GM12878 (cell line): ENCODE data around the gene IL33. TPM values are rescaled to one million over a fixed set of nuclear protein-coding genes. Genes with fewer than 3 reads are reported as not detected.

ENCODE experiments used
- ATAC-seq: fragments of 200-7000 bp; cut with Tn5 transposase; 3 replicates; pipeline ENCODE4 v1.9.1; 2020; ENCODE audit warnings: mild to moderate bottlenecking, moderate library complexity
- BruUV-seq: library from RNA; stranded (reverse); fragments of 400-500 nt; replicated peaks from 2 replicates; lab custom pipeline; 2021; lab: Mats Ljungman, UMichigan
- CTCF ChIA-PET: fragments of 300-600 bp; sonication (Branson Sonifier 250); formaldehyde crosslinking; extraction: SDS; loops from one replicate; lab custom pipeline; 2021; ENCODE audit warnings: inconsistent platforms; lab: Yijun Ruan, JAX
- POLR2A ChIA-PET: fragments of 350-600 bp; formaldehyde crosslinking; extraction: SDS; loops from one replicate; lab custom pipeline; 2021; ENCODE audit warnings: inconsistent platforms; lab: Charles Lee
- RAD21 ChIA-PET: fragments of 300-600 bp; sonication (Branson Sonifier 250); formaldehyde crosslinking; loops from one replicate; lab custom pipeline; 2023; ENCODE audit warnings: antibody characterized with exemption; ENCODE audit not compliant: unreplicated experiment; lab: Charles Lee
- SMC1A ChIA-PET: fragments of 300-600 bp; sonication (Branson Sonifier 250); formaldehyde crosslinking; loops from one replicate; lab custom pipeline; 2023; ENCODE audit not compliant: unreplicated experiment, uncharacterized antibody; lab: Charles Lee
- DNase-seq: peaks from one replicate; pipeline ENCODE4 v3.0.0-alpha.2; 2011; ENCODE audit warnings: low read depth, low spot score
- FAIRE-seq: peaks from 3 replicates; lab custom pipeline; 2011; peaks lifted over from hg19 to GRCh38; lab: Jason Lieb, UNC
- H2AFZ ChIP-seq: 2 replicates; pipeline ENCODE4 v1.6.0; 2011; ENCODE audit warnings: low read depth, low read length, control low read depth; ENCODE audit not compliant: control insufficient read depth
- H3K27ac ChIP-seq: 2 replicates; pipeline ENCODE4 v1.5.1; 2011; ENCODE audit warnings: control low read depth; ENCODE audit not compliant: control insufficient read depth, insufficient read depth
- H3K27me3 ChIP-seq, 2 experiments: replicated peaks in 1 of 2; 2 replicates each; pipeline versions ENCODE4 v1.6.0 to v1.6.1; 2011; ENCODE audit warnings: low read length in 1 of 2; ENCODE audit not compliant: control insufficient read depth in 2 of 2, insufficient read depth in 2 of 2
- H3K36me3 ChIP-seq, 2 experiments: 2 replicates each; pipeline ENCODE4 v1.5.1; 2011; ENCODE audit warnings: low read length in 1 of 2; ENCODE audit not compliant: control insufficient read depth in 2 of 2, insufficient read depth in 2 of 2
- H3K4me1 ChIP-seq: 2 replicates; pipeline ENCODE4 v1.6.1; 2011; ENCODE audit warnings: mild to moderate bottlenecking, low read length, moderate library complexity, mixed read lengths; ENCODE audit not compliant: control insufficient read depth, insufficient read depth
- H3K4me2 ChIP-seq: 2 replicates; pipeline ENCODE4 v1.6.0; 2011; ENCODE audit warnings: control low read depth; ENCODE audit not compliant: control insufficient read depth, insufficient read depth
- H3K4me3 ChIP-seq: fragments of 200-600 bp; sonication (generic); 2 replicates; pipeline ENCODE4 v1.5.1; 2016
- H3K79me2 ChIP-seq: 2 replicates; pipeline ENCODE4 v1.6.0; 2011; ENCODE audit warnings: low read length; ENCODE audit not compliant: control insufficient read depth, insufficient read depth
- H3K9ac ChIP-seq: 2 replicates; pipeline ENCODE4 v1.8.0; 2011; ENCODE audit warnings: low read length, control low read depth, mixed read lengths; ENCODE audit not compliant: control insufficient read depth, insufficient read depth
- H3K9me3 ChIP-seq: replicated peaks from 3 replicates; pipeline ENCODE4 v1.5.1; 2011; ENCODE audit warnings: mild to moderate bottlenecking, low read length; ENCODE audit not compliant: control insufficient read depth, insufficient read depth
- H4K20me1 ChIP-seq: 2 replicates; pipeline ENCODE4 v1.6.0; 2011; ENCODE audit not compliant: control insufficient read depth, insufficient read depth
- BHLHE40 ChIP-seq, 2 experiments: fragments of 450-650 bp in 1 of 2; IDR thresholded peaks; 2 replicates each; pipeline ENCODE4 v1.6.1; 2011 to 2017; ENCODE audit warnings: low read depth in 2 of 2, borderline replicate concordance in 1 of 2, improper control_type of control experiment in 1 of 2, low read length in 1 of 2, mild to moderate bottlenecking in 1 of 2
- DPF2 ChIP-seq: fragments of 450-650 bp; IDR thresholded peaks from 2 replicates; pipeline ENCODE4 v1.6.1; 2017; ENCODE audit warnings: mild to moderate bottlenecking
- E2F4 ChIP-seq: IDR thresholded peaks from 2 replicates; pipeline ENCODE4 v1.6.1; 2012; ENCODE audit warnings: low read depth, low read length, improper control_type of control experiment
- ELK1 ChIP-seq: IDR thresholded peaks from 2 replicates; pipeline ENCODE4 v1.6.1; 2012; ENCODE audit warnings: low read depth, low read length, improper control_type of control experiment
- EZH2 ChIP-seq: IDR thresholded peaks from 2 replicates; pipeline ENCODE4 v1.6.1; 2012; ENCODE audit warnings: low read depth, mild to moderate bottlenecking, control low read depth, inconsistent platforms, low read length, borderline replicate concordance; ENCODE audit not compliant: control insufficient read depth
- IKZF2 ChIP-seq, 2 experiments: fragments of 450-650 bp; IDR thresholded peaks; 2 replicates each; pipeline ENCODE4 v1.6.1; 2017; ENCODE audit warnings: mild to moderate bottlenecking in 2 of 2, moderate library complexity in 2 of 2
- MTA2 ChIP-seq: fragments of 450-650 bp; IDR thresholded peaks from 2 replicates; pipeline ENCODE4 v1.6.1; 2016; ENCODE audit warnings: low read depth, mild to moderate bottlenecking, moderate library complexity
- NFIC ChIP-seq: IDR thresholded peaks from 2 replicates; pipeline ENCODE4 v1.6.1; 2012; ENCODE audit warnings: low read depth, mild to moderate bottlenecking, inconsistent platforms, low read length, moderate library complexity
- NKRF ChIP-seq: fragments of 450-650 bp; conservative IDR thresholded peaks from 2 replicates; pipeline ENCODE4 v1.6.1; 2017; ENCODE audit warnings: mild to moderate bottlenecking, moderate library complexity
- PAX8 ChIP-seq: fragments of 450-650 bp; IDR thresholded peaks from 2 replicates; pipeline ENCODE4 v1.6.1; 2017; ENCODE audit warnings: mild to moderate bottlenecking, moderate library complexity
- SUPT20H ChIP-seq: IDR thresholded peaks from 2 replicates; pipeline ENCODE4 v1.6.1; 2011; ENCODE audit warnings: low read depth, mild to moderate bottlenecking, low read length, moderate library complexity, borderline replicate concordance; ENCODE audit not compliant: control insufficient read depth
- TCF12 ChIP-seq: IDR thresholded peaks from 2 replicates; pipeline ENCODE4 v1.6.1; 2011; ENCODE audit warnings: low read depth, mild to moderate bottlenecking, low read length
- YBX1 ChIP-seq: fragments of 450-650 bp; IDR thresholded peaks from 2 replicates; pipeline ENCODE4 v1.6.1; 2016; ENCODE audit warnings: antibody characterized with exemption
- WGBS: methylation state at CpG from one replicate; pipeline ENCODE4 v1.1.6; 2016; ENCODE audit warnings: low lambda C conversion rate; ENCODE audit not compliant: insufficient replicate concordance, insufficient coverage; ENCODE audit errors: missing lambda C conversion rate; 5-methylcytosine and 5-hydroxymethylcytosine counted together
- in situ Hi-C: fragments of 300-500 bp; cut with MboI; formaldehyde crosslinking; loops from 9 replicates; pipeline ENCODE4 v1.14.3; 2018; ENCODE audit warnings: mixed read lengths
- intact Hi-C: fragments of 100-400 bp; cut with micrococcal nuclease; formaldehyde crosslinking; loops from one replicate; pipeline ENCODE4 v1.14.2; 2022; ENCODE audit not compliant: unreplicated experiment
- polyA plus RNA-seq, 11 experiments: library from polyadenylated mRNA; depleted of rRNA in 4 of 11; unstranded in 6 of 11; stranded (reverse) in 5 of 11; fragments of >200 nt; fragmentation: Nextera tagmentation in 4 of 11; fragmentation: Illumina TruSeq in 1 of 11; extraction: Ambion mirVana in 4 of 11; extraction: Trizol in 1 of 11; gene quantifications; 1 replicate in 1 of 11; 2 replicates in 10 of 11; pipeline versions ENCODE4 v1.2.1 to v1.2.3, GENCODE V29; 2011 to 2016; ENCODE audit warnings: inconsistent platforms in 2 of 11, missing spikeins in 2 of 11, low read depth in 1 of 11
- total RNA-seq, 4 experiments: library from RNA; depleted of rRNA in 3 of 4; stranded (reverse); fragments of >200 nt in 3 of 4; fragmentation: Illumina TruSeq in 1 of 4; extraction: Trizol in 1 of 4; gene quantifications; 2 replicates each; pipeline versions ENCODE4 v1.2.1 to v1.2.3, GENCODE V29; 2013 to 2021

The IL33 gene
- total and polyA plus RNA-seq, 10 of the 15 experiments (the other 5 are each of a cell fraction or from before 2014, with no cell fraction given): not detected

GRCh38 chr9:6214434-6214833, 1.2 kb upstream of the IL33 start:
- peaks cover 6% of the 10 kb centered on the region; the same call in 2 of the 3 replicates for H3K9me3 ChIP-seq
- H3K36me3 ChIP-seq: no peaks in the 10 kb centered on the region
- no peak for FAIRE-seq
- in situ Hi-C loops: no loop called here
- ATAC-seq: no peak
- intact Hi-C loops: no loop called here
- no TSS peak for BruUV-seq
- no peaks in the 10 kb centered on the region for H4K20me1 ChIP-seq
- H3K27ac ChIP-seq: no peak overlapping the region
- TF ChIP-seq DPF2 (no peak), TCF12 (no peak), ELK1 (no peak), E2F4 (no peak), SUPT20H (no peak), NKRF (no peak), PAX8 (no peak), BHLHE40 (IDR thresholded peaks at IDR 0.05; ENCODE audit: borderline replicate concordance in 1 of 2, low read depth in 2 of 2, low read length in 1 of 2) (no peak), NFIC (no peak), YBX1 (no peak), EZH2 (no peak), IKZF2 (IDR thresholded peaks at IDR 0.05) (no peak), MTA2 (no peak)
- CTCF ChIA-PET: no interaction called here
- DNase-seq: no peak
- H3K4me1 ChIP-seq: no peaks in the 10 kb centered on the region
- POLR2A ChIA-PET: no interaction called here
- no peak overlapping the region for H3K9ac ChIP-seq
- 65% methylated on average over 1 of the region's 1 CpG for WGBS
- RAD21 ChIA-PET: no interaction called here
- no peak overlapping the region for H2AFZ ChIP-seq
- SMC1A ChIA-PET: no interaction called here
- H3K4me3 ChIP-seq: no peak overlapping the region
- no peaks in the 10 kb centered on the region for H3K27me3 ChIP-seq
- no peaks in the 10 kb centered on the region for H3K79me2 ChIP-seq
- no peak overlapping the region for H3K4me2 ChIP-seq
